H1 (cell line): ENCODE data around the gene ADCK2. TPM values are rescaled to one million over a fixed set of nuclear protein-coding genes. Genes with fewer than 3 reads are reported as not detected.

ENCODE experiments used
- CTCF ChIA-PET: fragments of 300-600 bp; sonication (Branson Sonifier 250); formaldehyde crosslinking; loops from one replicate; lab custom pipeline; 2021; ENCODE audit not compliant: partially characterized antibody; lab: Charles Lee
- POLR2A ChIA-PET: fragments of 300-600 bp; sonication (Branson Sonifier 250); formaldehyde crosslinking; loops from one replicate; lab custom pipeline; 2021; ENCODE audit warnings: inconsistent platforms; ENCODE audit not compliant: partially characterized antibody; lab: Charles Lee
- DNase-seq, 2 experiments: peaks; one replicate each; pipeline versions ENCODE4 v3.0.0 to v3.0.0-alpha.2; 2010 to 2022; ENCODE audit warnings: low spot score in 2 of 2, low read depth in 1 of 2, mixed read lengths in 1 of 2
- FAIRE-seq: peaks from 2 replicates; lab custom pipeline; 2011; peaks lifted over from hg19 to GRCh38; lab: Jason Lieb, UNC
- H2AFZ ChIP-seq: 2 replicates; pipeline ENCODE4 v1.8.1; 2012; ENCODE audit warnings: low read length, inconsistent platforms
- H2AK5ac ChIP-seq: 2 replicates; pipeline ENCODE4 v1.6.1; 2013; ENCODE audit warnings: low read depth, low read length
- H2BK120ac ChIP-seq: replicated peaks from 2 replicates; pipeline ENCODE3; 2013; ENCODE audit warnings: low read depth, low read length, inconsistent platforms
- H2BK12ac ChIP-seq: 2 replicates; pipeline ENCODE4 v1.6.1; 2013; ENCODE audit warnings: low read depth, low read length
- H2BK15ac ChIP-seq: 2 replicates; pipeline ENCODE4 v1.6.1; 2013; ENCODE audit warnings: low read length
- H2BK20ac ChIP-seq: 2 replicates; pipeline ENCODE4 v1.6.1; 2013; ENCODE audit warnings: low read length
- H2BK5ac ChIP-seq: 2 replicates; pipeline ENCODE4 v1.6.1; 2013; ENCODE audit warnings: low read depth, low read length
- H3K14ac ChIP-seq: 2 replicates; pipeline ENCODE4 v1.6.1; 2013; ENCODE audit warnings: inconsistent platforms; ENCODE audit not compliant: insufficient read length
- H3K18ac ChIP-seq: 2 replicates; pipeline ENCODE4 v1.6.1; 2013; ENCODE audit warnings: low read length; ENCODE audit errors: extremely low read depth
- H3K23ac ChIP-seq: 2 replicates; pipeline ENCODE4 v1.6.1; 2013; ENCODE audit warnings: inconsistent platforms; ENCODE audit not compliant: insufficient read length
- H3K23me2 ChIP-seq: 2 replicates; pipeline ENCODE4 v1.6.1; 2013; ENCODE audit warnings: low read depth, low read length
- H3K27ac ChIP-seq: 2 replicates; pipeline ENCODE4 v1.6.1; 2011; ENCODE audit warnings: low read depth, low read length, inconsistent platforms
- H3K27me3 ChIP-seq, 4 experiments: replicated peaks in 1 of 4; 1 replicate in 1 of 4; 2 replicates in 3 of 4; pipeline versions ENCODE4 v1.6.1 to v1.8.1; 2011 to 2013; ENCODE audit warnings: low read length in 3 of 4, mild to moderate bottlenecking in 3 of 4, inconsistent platforms in 2 of 4, mixed read lengths in 2 of 4, moderate library complexity in 1 of 4; ENCODE audit not compliant: control insufficient read depth in 3 of 4, insufficient read depth in 3 of 4; ENCODE audit errors: extremely low read depth in 1 of 4
- H3K36me3 ChIP-seq, 4 experiments: 2 replicates each; pipeline versions ENCODE4 v1.6.1 to v1.8.1; 2011 to 2013; ENCODE audit warnings: mild to moderate bottlenecking in 4 of 4, low read length in 3 of 4, moderate library complexity in 2 of 4, control low read depth in 1 of 4, inconsistent platforms in 1 of 4; ENCODE audit not compliant: insufficient read depth in 4 of 4, control insufficient read depth in 2 of 4
- H3K4ac ChIP-seq: replicated peaks from 2 replicates; pipeline ENCODE3; 2013; ENCODE audit warnings: low read length, low read depth, mixed read lengths, inconsistent platforms; ENCODE audit not compliant: insufficient read length
- H3K4me1 ChIP-seq, 4 experiments: replicated peaks in 1 of 4; 1 replicate in 1 of 4; 2 replicates in 3 of 4; pipeline versions ENCODE4 v1.6.1 to v1.8.1; 2011 to 2013; ENCODE audit warnings: low read length in 3 of 4, inconsistent platforms in 2 of 4, mixed read lengths in 1 of 4; ENCODE audit not compliant: insufficient read depth in 4 of 4, control insufficient read depth in 3 of 4
- H3K4me2 ChIP-seq, 2 experiments: 2 replicates each; pipeline versions ENCODE4 v1.6.1 to v1.8.1; 2011 to 2013; ENCODE audit warnings: low read depth in 2 of 2, low read length in 2 of 2, control low read depth in 1 of 2, inconsistent platforms in 1 of 2, mild to moderate bottlenecking in 1 of 2; ENCODE audit not compliant: insufficient read depth in 1 of 2
- H3K4me3 ChIP-seq, 4 experiments: fragments of 200-600, 300-600 bp in 1 of 4; sonication (generic), shearing (Covaris generic), sonication (Bioruptor Twin) in 1 of 4; 2 replicates each; pipeline versions ENCODE4 v1.5.1 to v1.8.1; 2011 to 2016; ENCODE audit warnings: low read length in 4 of 4, low read depth in 3 of 4, control low read depth in 2 of 4, inconsistent platforms in 2 of 4, mild to moderate bottlenecking in 2 of 4, mixed read lengths in 1 of 4, moderate library complexity in 1 of 4; ENCODE audit not compliant: insufficient read depth in 2 of 4; ENCODE audit errors: extremely low read depth in 1 of 4
- H3K56ac ChIP-seq: replicated peaks from 2 replicates; pipeline ENCODE3; 2013; ENCODE audit warnings: low read depth, mild to moderate bottlenecking, mixed read lengths, low read length, inconsistent platforms; ENCODE audit not compliant: insufficient read length
- H3K79me1 ChIP-seq: 2 replicates; pipeline ENCODE4 v1.6.1; 2013; ENCODE audit warnings: low read depth, low read length, control low read depth
- H3K79me2 ChIP-seq, 2 experiments: 2 replicates each; pipeline versions ENCODE4 v1.6.1 to v1.8.1; 2012 to 2013; ENCODE audit warnings: low read length in 2 of 2, mild to moderate bottlenecking in 2 of 2, inconsistent platforms in 1 of 2; ENCODE audit not compliant: insufficient read depth in 2 of 2, control insufficient read depth in 1 of 2
- H3K9ac ChIP-seq, 4 experiments: replicated peaks in 1 of 4; 1 replicate in 1 of 4; 2 replicates in 3 of 4; pipeline versions ENCODE4 v1.6.1 to v1.8.1; 2011 to 2013; ENCODE audit warnings: low read depth in 3 of 4, low read length in 3 of 4, control low read depth in 2 of 4, mild to moderate bottlenecking in 2 of 4, moderate library complexity in 2 of 4, inconsistent platforms in 1 of 4; ENCODE audit errors: extremely low read depth in 1 of 4
- H3K9me3 ChIP-seq, 2 experiments: 2 replicates each; pipeline versions ENCODE4 v1.6.1 to v1.8.1; 2012 to 2013; ENCODE audit warnings: mild to moderate bottlenecking in 2 of 2, moderate library complexity in 2 of 2, control low read depth in 1 of 2, inconsistent platforms in 1 of 2, low read depth in 1 of 2, low read length in 1 of 2, mixed read lengths in 1 of 2; ENCODE audit not compliant: insufficient read depth in 2 of 2
- H4K20me1 ChIP-seq, 2 experiments: replicated peaks in 1 of 2; 2 replicates each; pipeline versions ENCODE3 to v1.8.1; 2011 to 2013; ENCODE audit warnings: inconsistent platforms in 2 of 2, low read length in 2 of 2, mild to moderate bottlenecking in 1 of 2; ENCODE audit not compliant: insufficient read depth in 2 of 2, control insufficient read depth in 1 of 2
- H4K5ac ChIP-seq: 2 replicates; pipeline ENCODE4 v1.6.1; 2013; ENCODE audit warnings: low read length, low read depth, mixed read lengths, inconsistent platforms; ENCODE audit not compliant: insufficient read length
- H4K8ac ChIP-seq: 2 replicates; pipeline ENCODE4 v1.8.0; 2013; ENCODE audit warnings: mild to moderate bottlenecking, moderate library complexity, low read length, inconsistent platforms; ENCODE audit not compliant: insufficient read depth; ENCODE audit errors: extremely low read depth
- H4K91ac ChIP-seq: replicated peaks from 2 replicates; pipeline ENCODE3; 2013; ENCODE audit warnings: low read length, mixed read lengths, inconsistent platforms; ENCODE audit not compliant: insufficient read length
- CREB1 ChIP-seq: IDR thresholded peaks from 2 replicates; pipeline ENCODE4 v1.6.1; 2012; ENCODE audit warnings: inconsistent platforms
- CTBP2 ChIP-seq: IDR thresholded peaks from 2 replicates; pipeline ENCODE4 v1.7.0; 2011; ENCODE audit warnings: borderline replicate concordance, mild to moderate bottlenecking, moderate library complexity, mixed read lengths, low read length; ENCODE audit not compliant: insufficient read depth, insufficient read length
- JUN ChIP-seq: IDR thresholded peaks from 2 replicates; pipeline ENCODE4 v1.6.1; 2011; ENCODE audit warnings: low read depth, mild to moderate bottlenecking, improper control_type of control experiment, low read length
- KDM5A ChIP-seq: fragments of 200-600 bp; IDR thresholded peaks from 2 replicates; pipeline ENCODE4 v1.7.1; 2012; ENCODE audit warnings: mild to moderate bottlenecking, low read length, inconsistent platforms, mixed read lengths
- MAFK ChIP-seq: IDR thresholded peaks from 2 replicates; pipeline ENCODE4 v1.6.1; 2012; ENCODE audit warnings: low read depth, mild to moderate bottlenecking, improper control_type of control experiment, low read length
- RBBP5 ChIP-seq: IDR thresholded peaks from 2 replicates; pipeline ENCODE4 v1.7.1; 2012; ENCODE audit warnings: low read depth, mild to moderate bottlenecking, inconsistent platforms, low read length, moderate library complexity, borderline replicate concordance
- RFX5 ChIP-seq: IDR thresholded peaks from 2 replicates; pipeline ENCODE4 v1.6.1; 2011; ENCODE audit warnings: low read depth, low read length, improper control_type of control experiment, borderline replicate concordance
- SIX5 ChIP-seq: IDR thresholded peaks from 2 replicates; pipeline ENCODE4 v1.6.1; 2011; ENCODE audit warnings: mild to moderate bottlenecking, low read depth, low read length
- SRF ChIP-seq: IDR thresholded peaks from 2 replicates; pipeline ENCODE4 v1.6.1; 2011; ENCODE audit warnings: mild to moderate bottlenecking, low read depth, low read length, moderate library complexity
- WGBS, 2 experiments: shearing (Covaris generic) in 1 of 2; methylation state at CpG; one replicate each; pipeline versions ENCODE4 v1.1.6 to v1.1.7; 2013 to 2015; ENCODE audit warnings: low lambda C conversion rate in 2 of 2, mixed read lengths in 2 of 2, inconsistent platforms in 1 of 2, low coverage in 1 of 2, missing lambda C conversion rate in 1 of 2; ENCODE audit not compliant: insufficient replicate concordance in 2 of 2, insufficient coverage in 1 of 2, insufficient read length in 1 of 2; ENCODE audit errors: extremely low coverage in 1 of 2, missing lambda C conversion rate in 1 of 2; 5-methylcytosine and 5-hydroxymethylcytosine counted together
- polyA plus RNA-seq, 7 experiments: library from polyadenylated mRNA; depleted of rRNA in 3 of 7; stranded (reverse) in 5 of 7; unstranded in 2 of 7; fragments of >200 nt in 5 of 7; fragments of 200-250 nt in 2 of 7; gene quantifications; 1 replicate in 5 of 7; 2 replicates in 1 of 7; 4 replicates in 1 of 7; pipeline versions ENCODE4 v1.2.1 to v1.2.3, GENCODE V29; 2011 to 2013; ENCODE audit warnings: missing spikeins in 2 of 7, mixed read lengths in 2 of 7
- total RNA-seq: library from RNA; stranded (reverse); fragmentation: NEBNext Ultra II Directional; extraction: Animal tissue kit (Norgen Biotek cat#: 25700); gene quantifications from 2 replicates; pipeline ENCODE4 v1.2.1, GENCODE V29; 2021
- TF ChIP-seq, protein P1 (sequence below), 3 experiments: IDR thresholded peaks; 1 replicate in 2 of 3; 2 replicates in 1 of 3; pipeline versions ENCODE4 v1.5.1 to v1.6.1; 2011; ENCODE audit warnings: low read length in 3 of 3, mild to moderate bottlenecking in 3 of 3, inconsistent platforms in 2 of 3, low read depth in 1 of 3, moderate library complexity in 1 of 3; ENCODE audit not compliant: insufficient read depth in 1 of 3; ENCODE audit errors: control extremely low read depth in 1 of 3
- TF ChIP-seq, protein P2 (sequence below): IDR thresholded peaks from 2 replicates; pipeline ENCODE4 v1.6.1; 2011; ENCODE audit warnings: low read depth, mild to moderate bottlenecking, low read length; ENCODE audit not compliant: insufficient read depth

The ADCK2 gene
- total and polyA plus RNA-seq, 2 of the 8 experiments (the other 6 are each of a cell fraction or from before 2014, with no cell fraction given) = 6.9 to 11.7 TPM

DNA sequence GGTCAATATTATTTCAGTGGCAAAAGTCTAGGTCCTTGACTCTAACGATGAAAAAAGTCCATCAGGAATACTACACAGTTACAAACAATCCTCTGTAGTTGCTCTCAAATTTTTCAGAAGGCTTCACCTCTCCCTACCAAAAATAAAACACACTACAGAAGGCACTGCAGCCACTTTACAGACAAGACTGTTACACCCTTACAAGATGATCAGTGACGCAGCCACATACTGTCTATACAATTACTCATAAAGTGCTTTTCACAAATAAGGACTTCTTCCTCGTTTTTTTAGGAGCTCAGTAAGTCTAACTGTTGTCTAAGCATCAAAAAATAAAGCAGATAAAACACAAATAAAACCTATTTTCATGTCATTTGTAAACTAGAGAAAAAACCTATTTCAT is 50.8 kb downstream of the ADCK2 start:
- Histone ChIP-seq H2AK5ac (no peak overlapping the region), H4K5ac (no peak overlapping the region), H3K36me3 (peaks cover 0 to 5% (median 3%) of the 10 kb centered on the region in 4 experiments; a peak in 5 of 8 replicates), H4K8ac (no peak overlapping the region), H2AFZ (no peak overlapping the region), H3K79me2 (no peaks in the 10 kb centered on the region), H3K18ac (no peak overlapping the region), H4K20me1 (no peaks in the 10 kb centered on the region), H3K14ac (no peak overlapping the region), H3K79me1 (no peaks in the 10 kb centered on the region), H2BK15ac (no peak overlapping the region), H3K23me2 (no peaks in the 10 kb centered on the region), H3K9ac (no peak overlapping the region), H4K91ac (no peak overlapping the region), H3K4ac (no peak overlapping the region), H3K23ac (no peak overlapping the region), H2BK5ac (no peak overlapping the region), H3K56ac (no peak overlapping the region), H3K9me3 (no peaks in the 10 kb centered on the region), H2BK20ac (no peak overlapping the region), H3K27ac (no peak overlapping the region), H3K27me3 (no peaks in the 10 kb centered on the region), H3K4me1 (no peaks in the 10 kb centered on the region), H2BK120ac (no peak overlapping the region), H2BK12ac (no peak overlapping the region), H3K4me3 (no peak overlapping the region), H3K4me2 (no peak overlapping the region)
- WGBS, 2 experiments = 92% methylated on average over 3 of the region's 3 CpGs; no CpG with 5 or more reads in 1 of the 2 experiments
- FAIRE-seq = no peak
- ChIA-PET CTCF (interaction anchor here (0.8 to 2.2 kb wide), 3 partner anchors 17 to 521 kb away, joined by 3 to 8 read pairs (median 6); no protein-coding TSS in a partner anchor), POLR2A (interaction anchor here (1.5 kb wide), 1 partner anchor 20 kb away, joined by 3 read pairs; no protein-coding TSS in a partner anchor)
- DNase-seq = no peak
- TF ChIP-seq, protein P1, sequence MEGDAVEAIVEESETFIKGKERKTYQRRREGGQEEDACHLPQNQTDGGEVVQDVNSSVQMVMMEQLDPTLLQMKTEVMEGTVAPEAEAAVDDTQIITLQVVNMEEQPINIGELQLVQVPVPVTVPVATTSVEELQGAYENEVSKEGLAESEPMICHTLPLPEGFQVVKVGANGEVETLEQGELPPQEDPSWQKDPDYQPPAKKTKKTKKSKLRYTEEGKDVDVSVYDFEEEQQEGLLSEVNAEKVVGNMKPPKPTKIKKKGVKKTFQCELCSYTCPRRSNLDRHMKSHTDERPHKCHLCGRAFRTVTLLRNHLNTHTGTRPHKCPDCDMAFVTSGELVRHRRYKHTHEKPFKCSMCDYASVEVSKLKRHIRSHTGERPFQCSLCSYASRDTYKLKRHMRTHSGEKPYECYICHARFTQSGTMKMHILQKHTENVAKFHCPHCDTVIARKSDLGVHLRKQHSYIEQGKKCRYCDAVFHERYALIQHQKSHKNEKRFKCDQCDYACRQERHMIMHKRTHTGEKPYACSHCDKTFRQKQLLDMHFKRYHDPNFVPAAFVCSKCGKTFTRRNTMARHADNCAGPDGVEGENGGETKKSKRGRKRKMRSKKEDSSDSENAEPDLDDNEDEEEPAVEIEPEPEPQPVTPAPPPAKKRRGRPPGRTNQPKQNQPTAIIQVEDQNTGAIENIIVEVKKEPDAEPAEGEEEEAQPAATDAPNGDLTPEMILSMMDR (IDR thresholded peaks at IDR 0.05; ENCODE audit: control extremely low read depth in 1 of 3, insufficient read depth in 1 of 3, low read depth in 1 of 3, low read length in 3 of 3) = no peak
- no peak for TF ChIP-seq JUN
- TF ChIP-seq, protein P2, sequence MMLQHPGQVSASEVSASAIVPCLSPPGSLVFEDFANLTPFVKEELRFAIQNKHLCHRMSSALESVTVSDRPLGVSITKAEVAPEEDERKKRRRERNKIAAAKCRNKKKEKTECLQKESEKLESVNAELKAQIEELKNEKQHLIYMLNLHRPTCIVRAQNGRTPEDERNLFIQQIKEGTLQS = no peak
- no peak for TF ChIP-seq SRF
- TF ChIP-seq SIX5 = no peak
- no peak for TF ChIP-seq RFX5
- TF ChIP-seq CREB1 = no peak
- no peak for TF ChIP-seq CTBP2
- no peak for TF ChIP-seq KDM5A
- TF ChIP-seq MAFK = no peak
- no peak for TF ChIP-seq RBBP5
